Stimulated activated naive CD8-positive, alpha-beta T cell treated with anti-CD3 and anti-CD28 coated beads, Interleukin-15, Interleukin-2, amounts not matched to agents 100 U/mL and 50 U/mL, for 24 hours (primary cell): ENCODE measurements around the gene ATP5PO.
"Not testable (repeated sequence)": the region's sequence is repeated elsewhere in the genome, so short reads cannot be mapped to it uniquely, and the experiment has no call there.

Experiments
- ATAC-seq: fragments of 150-1000 bp; cut with Tn5 transposase; one replicate; pipeline ENCODE4 v1.10.0; 2021
- DNase-seq: peaks from one replicate; pipeline ENCODE4 v3.0.0; 2021

The ATP5PO gene

DNA sequence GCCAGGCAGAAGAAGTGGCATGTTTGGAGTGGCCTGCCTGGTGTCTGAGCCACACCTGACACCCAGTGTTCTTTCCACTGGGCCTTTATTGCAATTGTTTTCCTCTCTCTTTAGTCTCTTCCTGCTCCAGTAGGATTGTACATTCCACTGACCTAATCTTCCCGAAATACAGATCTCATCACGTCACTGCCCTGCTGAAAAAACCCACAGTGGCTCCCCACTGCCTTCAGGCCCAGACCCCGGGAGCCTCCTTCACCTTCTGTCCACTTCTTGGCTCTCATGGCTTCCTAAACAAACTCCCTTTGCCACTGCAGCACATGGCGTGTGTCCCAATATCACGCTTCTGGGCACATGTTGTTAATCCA is 25.3 kb upstream of the ATP5PO start:
- no peak for DNase-seq
- no peak for ATAC-seq

DNA sequence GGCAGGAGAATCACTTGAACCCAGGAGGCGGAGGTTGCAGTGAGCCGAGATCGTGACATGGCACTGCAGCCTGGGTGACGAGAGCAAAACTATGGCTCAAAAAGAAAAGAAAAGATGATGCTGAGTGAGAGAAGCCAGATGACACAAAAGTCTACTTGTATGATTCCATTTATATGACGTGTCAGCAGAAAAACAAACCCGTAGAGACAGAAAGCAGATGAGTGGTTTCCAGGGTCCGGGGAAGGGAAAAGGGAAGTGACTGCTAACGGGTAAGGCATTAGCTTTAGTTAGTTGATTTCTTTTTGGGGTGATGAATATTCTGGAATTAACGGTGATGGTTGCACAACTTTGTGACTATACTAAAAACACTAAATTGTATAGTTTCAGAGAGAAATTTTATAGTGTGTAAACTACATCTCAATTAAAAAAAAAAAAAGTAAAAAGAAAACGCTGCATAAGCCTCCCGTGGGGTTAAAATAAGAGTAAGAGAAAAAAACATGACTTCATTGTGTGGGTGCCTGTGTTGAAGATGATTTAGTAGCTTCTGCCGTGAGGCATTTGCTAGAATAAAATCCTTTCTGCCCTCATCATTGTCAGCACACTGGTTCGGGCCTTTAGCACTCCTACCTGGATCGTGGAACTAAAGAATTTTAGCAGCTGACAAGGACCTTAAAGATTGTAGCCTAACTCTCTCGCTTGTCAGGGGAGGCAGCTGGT is 24.7 kb upstream of the ATP5PO start:
- ATAC-seq (no peak), DNase-seq (no peak)

DNA sequence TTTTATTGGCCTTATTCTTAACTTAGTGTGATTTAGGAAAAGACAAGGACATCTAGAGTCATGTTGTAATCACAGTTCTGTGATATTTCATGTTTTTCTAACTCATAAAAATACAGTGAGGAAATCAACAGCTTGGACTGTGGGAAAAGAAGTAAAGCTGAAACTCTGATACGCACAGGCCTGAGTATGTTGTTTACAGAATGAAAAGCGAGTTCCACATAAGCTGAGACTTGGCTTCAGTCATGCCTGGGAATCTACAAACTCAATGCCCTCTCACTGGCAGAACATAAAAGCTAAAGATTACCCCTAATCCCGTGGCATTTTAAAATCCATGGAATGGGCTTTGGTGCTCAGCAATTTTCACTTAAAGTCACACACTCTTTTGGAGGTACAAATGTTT is 23.6 kb upstream of the ATP5PO start:
- no peak for ATAC-seq
- DNase-seq: no peak

DNA sequence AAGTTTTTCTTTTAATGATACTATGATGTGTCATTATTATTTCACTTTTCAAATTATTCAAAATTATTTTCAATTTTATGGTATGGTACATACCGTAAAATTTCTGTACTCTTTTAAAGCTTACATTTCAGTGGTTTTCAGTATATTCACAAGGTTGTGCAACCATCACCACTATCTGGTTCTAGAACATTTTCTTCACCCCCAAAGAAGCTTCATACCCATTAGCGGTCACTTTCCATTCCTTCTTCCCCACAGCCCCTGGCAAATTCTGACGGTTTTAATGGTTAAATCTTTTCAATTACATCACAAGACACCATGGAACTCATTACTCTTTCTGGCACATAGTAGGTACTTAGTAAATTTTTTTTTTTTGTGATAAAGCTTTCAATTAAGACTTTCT is 22.8 kb upstream of the ATP5PO start:
- ATAC-seq (no peak), DNase-seq (no peak)

DNA sequence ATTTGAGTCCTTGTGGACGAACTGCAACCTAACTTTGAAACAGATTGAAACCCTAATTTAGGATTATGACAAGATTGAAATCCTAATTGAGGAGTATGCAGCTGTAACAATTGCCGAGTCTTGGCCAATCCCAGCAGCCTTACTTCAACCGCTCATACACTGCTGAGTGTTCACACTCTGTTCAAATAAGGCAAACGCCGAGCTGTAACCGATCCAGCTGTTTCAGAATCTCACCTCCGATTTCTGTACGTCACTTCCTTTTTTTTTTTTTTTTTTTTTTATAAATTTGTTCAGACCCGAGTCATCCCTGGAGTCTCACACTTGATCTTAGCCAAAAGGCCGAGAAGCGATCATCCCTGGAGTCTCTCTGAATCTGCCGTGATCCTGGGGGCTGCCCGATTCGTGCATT is 22.3 kb upstream of the ATP5PO start:
- DNase-seq (no peak), ATAC-seq (peak; percentile 78)

DNA sequence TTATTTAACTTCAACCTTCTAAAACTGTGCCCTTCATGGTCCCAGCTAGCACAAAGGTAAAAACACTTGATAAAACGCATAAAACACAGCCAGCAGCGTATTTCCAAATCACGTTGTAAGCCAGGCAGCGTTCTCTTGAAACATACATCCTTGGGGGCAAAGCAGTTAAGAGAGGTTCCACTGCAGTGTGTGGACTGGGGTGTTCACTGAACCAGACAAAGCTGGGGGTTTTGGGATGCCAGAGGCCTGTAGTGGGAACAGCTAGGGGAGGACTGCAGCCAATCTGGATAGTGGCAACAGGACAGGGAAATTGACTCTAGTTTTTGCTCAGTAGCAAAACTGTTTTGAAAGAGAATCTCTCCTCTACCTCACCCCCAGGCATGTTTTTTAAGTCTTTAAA is 21.5 kb upstream of the ATP5PO start:
- DNase-seq (no peak), ATAC-seq (no peak)

DNA sequence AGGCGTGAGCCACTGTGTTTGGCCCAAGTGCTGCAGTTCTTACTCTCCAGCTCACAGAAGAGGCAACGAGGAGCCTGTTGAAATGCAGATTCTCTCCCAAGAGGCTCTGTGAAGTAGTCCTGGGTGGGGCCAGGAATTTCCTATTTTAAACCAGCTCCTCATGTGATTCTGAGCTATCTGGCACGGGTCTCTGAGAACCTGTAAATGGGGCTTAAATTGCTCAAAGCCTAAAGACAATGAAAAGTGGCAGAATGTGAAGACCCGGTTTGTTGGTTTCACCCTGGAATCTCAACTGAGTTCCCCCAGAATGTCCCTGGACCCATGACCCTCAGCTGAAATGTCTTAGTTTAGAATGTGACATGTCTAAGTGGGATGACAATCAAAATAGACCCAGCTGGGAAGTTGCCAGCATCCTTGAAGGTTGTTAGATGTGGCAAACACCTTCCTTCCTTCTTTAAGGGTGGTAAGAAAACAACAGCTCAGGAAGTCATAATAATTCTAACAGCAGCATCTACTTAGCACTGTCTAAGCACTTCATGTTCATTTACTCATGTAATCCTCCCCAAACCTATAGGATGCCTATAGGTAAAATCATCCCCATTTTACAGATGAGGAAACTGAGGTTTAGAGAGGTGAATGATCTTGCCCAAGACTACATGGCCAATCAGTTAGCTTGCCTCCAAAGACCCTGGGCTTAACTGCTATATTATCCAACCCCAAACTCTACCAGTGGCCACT is 20.9 kb upstream of the ATP5PO start:
- DNase-seq (no peak), ATAC-seq (peak; percentile 8)

DNA sequence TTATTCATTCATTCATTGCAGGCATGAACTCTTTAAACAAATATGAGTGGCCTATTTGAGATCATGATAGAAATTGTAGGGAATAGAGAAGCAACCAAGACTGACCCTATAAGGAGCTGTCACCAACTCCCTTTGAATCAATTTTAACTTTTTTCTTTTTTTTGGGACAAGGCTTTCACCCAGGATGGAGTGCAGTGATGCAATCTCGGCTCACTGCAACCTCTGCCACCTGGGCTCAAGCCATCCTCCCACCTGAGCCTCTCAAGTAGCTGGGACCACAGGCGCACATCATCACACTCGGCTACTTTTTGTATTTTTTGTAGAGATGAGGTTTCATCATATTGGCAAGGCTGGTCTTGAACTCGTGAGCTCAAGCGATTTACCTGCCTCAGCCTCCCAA is 17.1 kb upstream of the ATP5PO start:
- DNase-seq: no peak
- no peak for ATAC-seq

DNA sequence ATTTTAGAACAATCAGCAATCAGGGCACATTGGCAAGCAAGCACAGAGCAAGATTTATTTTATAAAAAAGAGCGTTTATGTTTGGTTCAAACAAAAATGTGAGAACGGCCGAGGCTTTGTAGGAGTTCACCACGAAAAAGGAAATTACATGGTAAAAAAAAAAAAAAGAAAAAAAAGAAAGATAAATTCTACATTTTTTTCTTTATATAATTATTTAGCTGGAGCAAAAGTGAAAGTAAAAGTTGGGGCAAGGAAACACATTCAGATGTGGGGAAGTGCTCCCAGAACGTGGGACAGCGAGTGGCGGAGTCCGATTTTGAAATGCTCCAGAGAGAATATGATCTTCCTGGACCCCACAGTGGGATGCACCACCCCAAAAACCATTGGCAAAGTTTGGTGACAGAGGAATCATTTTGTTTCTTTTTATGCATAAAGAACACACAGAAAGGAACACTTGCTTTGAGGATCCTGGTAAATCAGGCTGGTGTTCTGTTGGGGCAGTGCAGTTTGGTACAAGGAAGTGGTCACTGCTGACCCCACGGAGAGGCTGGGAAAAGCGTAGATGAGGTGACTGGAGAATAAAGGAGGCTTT is 16.3 kb upstream of the ATP5PO start:
- ATAC-seq: peak; percentile 10

DNA sequence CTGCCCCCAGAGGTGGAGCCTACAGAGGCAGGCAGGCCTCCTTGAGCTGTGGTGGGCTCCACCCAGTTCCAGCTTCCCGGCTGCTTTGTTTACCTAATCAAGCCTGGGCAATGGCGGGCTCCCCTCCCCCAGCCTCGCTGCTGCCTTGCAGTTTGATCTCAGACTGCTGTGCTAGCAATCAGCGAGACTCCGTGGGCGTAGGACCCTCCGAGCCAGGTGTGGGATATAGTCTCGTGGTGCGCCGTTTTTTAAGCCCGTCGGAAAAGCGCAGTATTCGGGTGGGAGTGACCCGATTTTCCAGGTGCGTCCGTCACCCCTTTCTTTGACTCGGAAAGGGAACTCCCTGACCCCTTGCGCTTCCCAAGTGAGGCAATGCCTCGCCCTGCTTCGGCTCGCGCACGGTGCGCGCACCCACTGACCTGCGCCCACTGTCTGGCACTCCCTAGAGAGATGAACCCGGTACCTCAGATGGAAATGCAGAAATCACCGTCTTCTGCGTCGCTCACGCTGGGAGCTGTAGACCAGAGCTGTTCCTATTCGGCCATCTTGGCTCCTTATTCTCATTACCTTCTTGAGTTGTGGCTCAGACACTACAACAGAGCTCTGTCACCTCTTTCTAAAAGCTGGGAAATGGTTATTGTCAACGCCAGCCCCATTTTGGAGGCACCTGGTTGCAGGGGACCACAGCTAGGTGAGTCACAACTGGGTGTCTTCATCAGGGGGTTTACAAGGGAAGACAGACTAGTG is 15.6 kb upstream of the ATP5PO start:
- DNase-seq: peak; percentile 59

More for the DNA sequence above, 16.3 kb upstream of the ATP5PO start:
- DNase-seq: no peak

DNA sequence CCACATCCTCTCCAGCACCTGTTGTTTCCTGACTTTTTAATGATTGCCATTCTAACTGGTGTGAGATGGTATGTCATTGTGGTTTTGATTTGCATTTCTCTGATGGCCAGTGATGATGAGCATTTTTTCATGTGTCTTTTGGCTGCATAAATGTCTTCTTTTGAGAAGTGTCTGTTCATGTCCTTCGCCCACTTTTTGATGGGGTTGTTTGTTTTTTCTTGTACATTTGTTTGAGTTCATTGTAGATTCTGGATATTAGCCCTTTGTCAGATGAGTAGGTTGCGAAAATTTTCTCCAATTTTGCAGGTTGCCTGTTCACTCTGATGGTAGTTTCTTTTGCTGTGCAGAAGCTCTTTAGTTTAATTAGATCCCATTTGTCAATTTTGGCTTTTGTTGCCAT is 10.6 kb upstream of the ATP5PO start:
- not testable (repeated sequence) for DNase-seq, ATAC-seq

More for the DNA sequence above, 15.6 kb upstream of the ATP5PO start:
- peak; percentile 94 for ATAC-seq

DNA sequence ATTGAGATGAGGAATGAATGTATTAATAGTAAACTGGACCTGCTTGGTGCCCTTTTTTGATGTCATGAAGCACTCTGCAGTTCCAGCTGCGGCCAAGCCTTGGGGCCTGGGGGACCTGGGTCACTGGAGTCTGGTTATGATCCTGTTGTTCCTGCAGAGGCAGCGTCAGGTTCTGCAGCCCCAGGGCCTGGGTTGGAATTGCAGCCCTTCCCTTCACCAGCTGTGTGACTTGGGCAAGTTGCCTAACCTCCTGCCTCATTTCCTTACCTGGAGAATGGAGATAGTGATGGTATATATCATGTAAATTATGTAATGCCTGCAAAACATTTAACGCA is 9.1 kb upstream of the ATP5PO start:
- DNase-seq (no peak), ATAC-seq (no peak)

DNA sequence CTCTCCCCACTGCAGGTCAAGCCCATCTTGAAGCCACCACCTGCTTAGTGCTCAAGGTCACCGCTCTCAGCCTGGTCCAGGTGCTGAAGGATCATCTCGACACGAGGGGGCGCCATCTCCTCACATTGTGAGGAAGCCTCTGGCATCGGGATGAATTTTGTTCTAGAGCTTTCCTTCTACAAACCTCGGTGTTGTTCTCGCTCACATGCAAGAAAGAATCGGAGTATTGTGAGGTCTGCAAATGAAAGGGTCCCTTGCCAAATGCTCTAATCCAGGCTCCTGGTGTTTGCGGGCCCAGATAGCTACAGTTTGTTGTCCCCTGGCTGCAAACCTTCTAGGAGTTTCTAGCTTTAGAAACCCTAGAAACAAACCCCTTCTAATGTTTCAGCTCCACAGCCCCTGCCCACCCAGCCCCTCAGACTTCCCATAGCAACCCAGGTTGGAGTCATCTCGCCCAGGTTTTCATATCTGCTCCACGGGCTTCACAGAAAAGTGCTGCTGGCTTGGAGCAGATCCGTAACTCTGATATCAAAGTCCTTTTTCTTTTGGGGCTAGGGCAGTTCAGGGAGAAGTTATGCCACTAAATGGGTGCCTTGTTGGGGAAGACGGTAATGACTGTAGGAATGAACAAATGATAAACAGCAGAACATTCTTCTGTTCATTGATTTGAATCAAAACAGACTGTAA is 8.6 kb upstream of the ATP5PO start:
- DNase-seq (peak; percentile 93), ATAC-seq (peak; percentile 94)

DNA sequence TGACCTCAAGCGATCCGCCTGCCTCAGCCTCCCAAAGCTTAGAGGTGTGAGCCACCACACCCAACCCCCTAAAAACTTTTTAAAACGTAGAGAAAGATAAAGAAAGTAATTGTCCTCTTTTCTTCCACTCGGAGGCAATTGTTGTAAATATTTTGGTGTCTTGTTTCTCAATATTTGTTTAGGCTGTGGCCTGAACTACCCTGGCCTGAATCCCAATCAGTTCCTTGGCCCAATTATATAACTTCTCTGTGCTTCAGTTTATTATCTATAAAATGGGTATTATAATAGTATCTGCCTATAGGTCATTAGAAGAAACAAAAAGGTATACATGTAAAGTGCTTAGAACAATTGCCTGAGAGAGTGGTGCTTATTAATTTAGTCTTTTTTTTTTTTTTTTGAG is 1.8 kb upstream of the ATP5PO start:
- no peak for ATAC-seq

DNA sequence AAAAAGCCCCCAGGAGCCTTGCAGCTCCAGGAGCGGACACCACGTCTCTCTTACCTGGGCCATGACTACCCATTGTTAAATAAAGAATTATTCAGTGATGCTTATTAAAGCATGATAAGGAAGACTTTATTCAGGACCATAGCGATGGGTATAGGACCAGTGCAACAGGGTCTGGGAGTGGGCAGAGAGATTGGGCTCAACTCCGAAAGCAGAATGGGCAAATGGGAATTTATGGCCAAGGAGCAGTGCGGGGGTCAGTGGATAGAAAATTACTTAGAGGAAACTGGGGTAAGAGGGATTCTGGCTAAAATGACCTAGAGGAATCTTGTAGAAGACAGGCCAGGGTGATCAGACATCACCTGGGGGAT is 580 bp upstream of the ATP5PO start:
- ATAC-seq (no peak), DNase-seq (no peak)

More for the DNA sequence above, 1.8 kb upstream of the ATP5PO start:
- DNase-seq: no peak

DNA sequence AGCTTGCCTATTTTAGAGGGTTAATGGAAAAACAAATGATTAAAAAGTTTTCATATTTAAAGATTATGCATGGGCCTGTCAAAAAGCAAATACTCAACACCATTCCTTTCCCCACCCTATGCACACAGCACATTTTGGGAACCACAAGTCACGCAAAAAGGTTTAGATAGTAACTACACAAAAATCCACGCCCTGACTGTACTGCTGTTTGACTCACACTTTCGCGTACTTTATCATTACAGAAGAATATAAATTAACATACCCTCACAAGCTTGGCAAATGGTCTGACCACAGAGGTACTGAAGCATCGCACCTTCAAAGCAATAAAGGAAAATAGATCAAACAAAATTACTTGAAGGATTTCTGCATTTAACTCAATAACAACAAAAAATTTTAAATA is 1.4 kb downstream of the ATP5PO start:
- no peak for DNase-seq
- ATAC-seq: no peak

DNA sequence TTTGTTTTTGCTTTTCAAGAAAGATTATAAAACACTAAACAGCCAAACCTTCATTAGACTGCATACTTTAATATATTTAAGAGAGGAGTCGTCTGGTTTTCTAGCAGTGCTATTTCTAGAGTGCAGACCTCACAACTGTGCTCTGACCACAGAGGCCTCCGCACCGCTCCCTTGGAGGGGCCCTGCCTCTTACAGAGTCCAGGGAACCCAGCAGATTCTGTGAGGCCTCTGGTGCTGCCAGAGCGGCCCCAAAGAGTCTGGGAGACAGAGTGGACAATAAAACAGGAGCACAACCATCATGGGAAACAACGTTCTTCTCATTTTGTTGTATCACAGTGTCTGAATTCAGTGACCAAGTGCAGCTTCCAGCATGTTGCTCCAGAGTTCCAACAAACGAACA is 5.8 kb downstream of the ATP5PO start:
- ATAC-seq (no peak), DNase-seq (no peak)

DNA sequence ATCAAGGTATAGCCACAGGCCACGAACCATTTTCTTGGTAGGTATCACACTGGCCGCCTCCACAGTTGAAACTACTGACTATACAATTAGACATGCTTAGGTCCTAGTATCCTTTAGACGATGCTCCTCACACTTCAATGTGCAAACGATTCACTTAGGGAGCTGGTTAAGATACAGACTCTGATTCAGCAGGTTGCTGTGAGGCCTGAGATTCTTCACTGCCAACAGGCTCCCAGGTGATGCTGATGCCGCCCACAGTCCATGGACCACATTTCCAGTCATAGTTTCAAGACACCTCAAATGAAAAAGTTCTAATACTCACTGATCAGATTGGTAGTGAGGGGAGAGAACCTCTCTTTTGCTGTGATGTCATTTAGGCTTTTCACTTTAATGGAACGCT is 6.8 kb downstream of the ATP5PO start:
- peak; percentile 69 for ATAC-seq
- no peak for DNase-seq

DNA sequence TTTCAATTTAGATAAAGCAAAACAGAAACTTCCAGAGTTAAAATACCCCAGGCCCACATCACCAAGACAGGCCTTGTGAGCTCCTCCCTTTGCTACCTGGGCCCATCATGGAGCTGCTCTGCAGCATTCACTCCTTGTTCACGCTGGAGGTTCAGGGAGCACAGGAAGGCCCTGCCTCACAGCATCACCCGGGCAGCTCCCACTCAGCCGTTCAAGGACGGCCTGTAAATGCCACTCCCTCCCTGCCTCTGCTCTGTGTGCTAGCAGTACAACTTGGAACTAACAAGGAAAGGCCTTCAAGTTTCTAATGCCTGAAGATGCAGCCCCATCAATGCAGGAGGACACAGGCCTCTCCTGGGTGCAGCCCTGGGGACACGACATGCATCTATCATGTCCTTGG is 11.6 kb downstream of the ATP5PO start:
- DNase-seq (no peak), ATAC-seq (no peak)

DNA sequence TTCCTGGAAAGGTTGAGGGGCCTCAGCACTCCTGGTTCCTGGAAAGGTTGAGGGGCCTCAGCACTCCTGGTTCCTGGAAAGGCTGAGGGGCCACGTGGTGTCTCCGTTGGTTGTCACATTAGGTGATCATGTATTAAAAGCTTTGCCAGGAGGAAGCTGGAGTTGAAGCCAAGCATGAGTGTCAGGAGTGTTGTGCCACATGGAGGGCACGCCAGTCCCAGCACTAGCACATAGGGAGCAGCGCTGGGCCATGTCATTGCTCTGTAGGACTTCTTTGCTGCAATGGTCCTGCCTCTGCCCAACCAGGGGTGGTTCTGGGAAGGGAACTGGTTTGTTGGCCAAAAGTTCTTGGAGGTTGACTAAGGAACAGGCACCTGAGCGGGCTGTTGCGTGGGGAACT is 13.3 kb downstream of the ATP5PO start:
- DNase-seq (no peak), ATAC-seq (no peak)

DNA sequence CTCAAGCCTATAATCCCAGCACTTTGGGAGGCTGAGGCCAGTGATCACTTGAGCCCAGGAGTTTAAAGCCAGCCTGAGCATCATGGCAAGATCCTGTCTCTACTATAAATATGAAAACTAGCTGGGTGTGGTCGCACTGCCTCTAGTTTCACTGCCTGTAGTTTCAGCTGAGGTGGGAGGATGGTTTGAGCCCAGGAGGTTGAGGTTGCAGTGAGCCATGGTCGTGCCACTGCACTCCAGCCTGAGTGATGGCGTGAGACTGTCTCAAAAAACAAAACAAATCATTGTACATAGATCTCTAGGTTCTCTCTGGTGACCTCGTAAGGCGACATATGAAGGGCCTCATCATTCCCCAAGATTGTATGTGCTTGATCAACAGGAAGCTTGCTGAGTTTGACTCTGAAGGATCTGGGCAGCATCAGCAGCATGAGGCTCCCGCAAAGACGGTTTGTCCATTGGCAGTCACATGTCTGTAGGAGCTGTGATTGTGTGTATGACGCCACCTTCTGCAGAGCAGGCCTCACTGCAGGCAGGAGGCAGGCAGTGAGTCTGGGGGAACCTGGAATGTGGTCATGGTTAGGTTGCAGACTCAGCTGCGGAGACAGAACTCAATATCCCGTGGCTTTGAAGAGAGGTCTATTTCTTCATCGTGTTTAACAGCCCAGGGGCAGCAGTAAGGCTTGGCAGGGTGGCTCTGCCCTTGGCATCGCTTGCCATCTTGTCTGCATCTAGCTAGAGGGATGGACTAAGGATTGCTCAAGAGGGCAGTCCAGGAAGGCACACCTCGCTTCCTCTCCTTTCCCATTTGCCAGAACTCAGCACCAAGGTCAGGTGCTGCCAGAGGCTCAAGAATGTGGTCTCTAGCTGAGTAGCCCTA is 14.0 kb downstream of the ATP5PO start:
- ATAC-seq (peak; percentile 60), DNase-seq (no peak)
